ENCODE data around the gene ELK3.

Gene ELK3

GRCh38 chr12:96228566-96229248 is 34.5 kb downstream of the ELK3 start:
- ChIA-PET CTCF (interaction anchor here (0.7 to 1.0 kb wide), 2 partner anchors 14 to 288 kb away, joined by 4 to 5 read pairs; no protein-coding TSS in a partner anchor), POLR2A (no interaction called here)
- Histone ChIP-seq H3K4me1 (ENCODE audit: control insufficient read depth, insufficient read depth, low read length) (no peaks in the 10 kb centered on the region), H3K9me3 (ENCODE audit: control insufficient read depth, insufficient read depth, low read depth, low read length) (no peaks in the 10 kb centered on the region), H3K4me3 (ENCODE audit: low read depth, low read length) (no peak overlapping the region), H3K36me3 (ENCODE audit: control insufficient read depth in 2 of 2, insufficient read depth in 1 of 2, low read length in 2 of 2) (peaks cover 0 to 11% of the 10 kb centered on the region in 2 experiments; a peak in 1 of 3 replicates), H3K27ac (ENCODE audit: extremely low read depth, low read depth, low read length) (no peak overlapping the region)
- TF ChIP-seq ZNF664 (tag by site-specific recombination; IDR thresholded peaks at IDR 0.05) (0 out of 2 replicates have a peak, but pooled peaks have one; percentile 13), REST (tag by site-specific recombination; IDR thresholded peaks at IDR 0.05) (peak; percentile 60), ZNF148 (tag by site-specific recombination; IDR thresholded peaks at IDR 0.05; ENCODE audit: borderline replicate concordance) (no peak)

- H3K36me3 ChIP-seq (ENCODE audit: control insufficient read depth in 2 of 2, insufficient read depth in 1 of 2, low read length in 2 of 2), result peaks cover 0 to 4% of the 10 kb centered on the region in 2 experiments; a peak in 1 of 3 replicates
- POLR2A ChIA-PET, result no interaction called here
- no peaks in the 10 kb centered on the region for H3K4me1 ChIP-seq (ENCODE audit: control insufficient read depth, insufficient read depth, low read length)
- H3K27ac ChIP-seq (ENCODE audit: extremely low read depth, low read depth, low read length), result no peak overlapping the region
- TF ChIP-seq ZBTB49 (tag by site-specific recombination; IDR thresholded peaks at IDR 0.05; ENCODE audit: low read depth), result no peak
- no peak for TF ChIP-seq IKZF3 (tag by site-specific recombination; IDR thresholded peaks at IDR 0.05)
- TF ChIP-seq ZNF280C (tag by site-specific recombination; IDR thresholded peaks at IDR 0.05), result no peak
- no peak for TF ChIP-seq ZNF248 (tag by site-specific recombination; IDR thresholded peaks at IDR 0.05)
- no peak for TF ChIP-seq YY1 (tag by site-specific recombination; IDR thresholded peaks at IDR 0.05)
- TF ChIP-seq ZNF24 (tag by site-specific recombination; IDR thresholded peaks at IDR 0.05), result no peak
- TF ChIP-seq PRDM2 (tag by site-specific recombination; IDR thresholded peaks at IDR 0.05; ENCODE audit: borderline replicate concordance), result no peak
- TF ChIP-seq ZNF692 (tag by site-specific recombination; IDR thresholded peaks at IDR 0.05), result no peak
- no peak for TF ChIP-seq ZNF211 (tag by site-specific recombination; IDR thresholded peaks at IDR 0.05; ENCODE audit: low read depth)
- H3K4me3 ChIP-seq (ENCODE audit: low read depth, low read length), result no peak overlapping the region
- CTCF ChIA-PET, result interaction anchor here (0.8 to 1.6 kb wide), 2 partner anchors 15 to 61 kb away, joined by 4 to 6 read pairs; no protein-coding TSS in a partner anchor
- no peaks in the 10 kb centered on the region for H3K9me3 ChIP-seq (ENCODE audit: control insufficient read depth, insufficient read depth, low read depth, low read length)
Observed at GRCh38 chr12:96230646-96231045, 36.5 kb downstream of the ELK3 start.

Data from HEK293 (cell line).